GM12865 (cell line): ENCODE measurements around the gene ASTN1.

Source experiments
- DNase-seq: peaks from one replicate; pipeline ENCODE4 v3.0.0; 2010; ENCODE audit warnings: low read depth
- H3K4me3 ChIP-seq: 2 replicates; pipeline ENCODE4 v1.5.1; 2011; ENCODE audit warnings: mild to moderate bottlenecking, low read depth, low read length, control low read depth
- TF ChIP-seq, protein P1 (sequence below): IDR thresholded peaks from 2 replicates; pipeline ENCODE4 v1.5.1; 2011; ENCODE audit warnings: low read length, control low read depth, low read depth, inconsistent platforms; ENCODE audit not compliant: insufficient read depth; ENCODE audit errors: missing control alignments

The ASTN1 gene

DNA sequence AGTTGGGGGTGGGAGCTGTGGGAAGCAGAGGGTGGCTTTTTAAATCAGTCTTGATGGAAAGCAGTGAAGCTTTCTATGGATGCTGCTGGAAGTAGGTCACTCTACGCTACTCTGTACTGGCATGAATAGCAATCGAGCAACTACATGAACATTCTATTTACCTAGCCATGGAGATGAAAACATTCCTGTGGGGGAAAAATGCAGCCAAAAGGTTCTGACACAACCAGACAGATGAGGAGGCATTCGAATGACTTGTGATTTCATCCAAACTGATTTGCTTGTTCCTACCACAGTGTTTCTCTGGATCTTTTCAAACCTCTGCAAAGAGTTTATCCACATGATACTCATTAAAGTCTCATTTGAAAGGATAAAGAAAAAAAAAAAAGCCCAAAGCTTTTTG, 95.0 kb downstream of the ASTN1 start:
- TF ChIP-seq, protein P1, sequence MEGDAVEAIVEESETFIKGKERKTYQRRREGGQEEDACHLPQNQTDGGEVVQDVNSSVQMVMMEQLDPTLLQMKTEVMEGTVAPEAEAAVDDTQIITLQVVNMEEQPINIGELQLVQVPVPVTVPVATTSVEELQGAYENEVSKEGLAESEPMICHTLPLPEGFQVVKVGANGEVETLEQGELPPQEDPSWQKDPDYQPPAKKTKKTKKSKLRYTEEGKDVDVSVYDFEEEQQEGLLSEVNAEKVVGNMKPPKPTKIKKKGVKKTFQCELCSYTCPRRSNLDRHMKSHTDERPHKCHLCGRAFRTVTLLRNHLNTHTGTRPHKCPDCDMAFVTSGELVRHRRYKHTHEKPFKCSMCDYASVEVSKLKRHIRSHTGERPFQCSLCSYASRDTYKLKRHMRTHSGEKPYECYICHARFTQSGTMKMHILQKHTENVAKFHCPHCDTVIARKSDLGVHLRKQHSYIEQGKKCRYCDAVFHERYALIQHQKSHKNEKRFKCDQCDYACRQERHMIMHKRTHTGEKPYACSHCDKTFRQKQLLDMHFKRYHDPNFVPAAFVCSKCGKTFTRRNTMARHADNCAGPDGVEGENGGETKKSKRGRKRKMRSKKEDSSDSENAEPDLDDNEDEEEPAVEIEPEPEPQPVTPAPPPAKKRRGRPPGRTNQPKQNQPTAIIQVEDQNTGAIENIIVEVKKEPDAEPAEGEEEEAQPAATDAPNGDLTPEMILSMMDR: no peak
- no peak for DNase-seq

DNA sequence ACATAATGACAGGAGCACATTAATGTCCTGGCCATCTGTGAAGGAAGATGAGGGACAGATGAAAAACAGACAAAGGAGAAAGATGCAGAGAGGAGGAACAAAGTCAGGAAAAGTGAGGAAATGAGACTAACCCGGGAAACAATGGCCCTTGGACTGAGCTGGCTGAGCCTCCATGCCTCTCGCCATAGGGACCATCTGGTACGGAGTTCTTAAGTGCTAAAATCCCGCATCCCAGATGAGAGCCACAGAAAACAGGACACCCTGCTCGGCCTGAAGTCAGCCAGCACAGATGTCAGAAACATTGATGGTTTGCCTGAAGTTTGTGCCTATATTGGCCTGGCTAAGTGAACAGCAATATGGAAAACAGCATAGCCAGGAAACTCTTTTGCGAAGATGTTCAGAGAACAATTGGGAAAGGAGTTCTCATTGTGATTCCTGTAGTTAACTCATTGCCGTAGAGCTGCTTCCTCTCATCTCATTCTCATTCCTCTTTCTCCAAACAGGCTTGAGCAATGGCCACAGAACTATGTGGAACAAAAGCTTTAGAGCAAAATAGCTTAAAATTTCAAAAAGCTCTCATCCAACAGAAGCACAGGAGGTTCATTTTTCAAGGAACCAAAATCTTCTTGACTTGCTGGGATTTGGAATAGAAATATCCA, 96.6 kb downstream of the ASTN1 start:
- no peak overlapping the region for H3K4me3 ChIP-seq
- DNase-seq: no peak
- TF ChIP-seq, protein P1: no peak

More for the DNA sequence above, 95.0 kb downstream of the ASTN1 start:
- no peak overlapping the region for H3K4me3 ChIP-seq

DNA sequence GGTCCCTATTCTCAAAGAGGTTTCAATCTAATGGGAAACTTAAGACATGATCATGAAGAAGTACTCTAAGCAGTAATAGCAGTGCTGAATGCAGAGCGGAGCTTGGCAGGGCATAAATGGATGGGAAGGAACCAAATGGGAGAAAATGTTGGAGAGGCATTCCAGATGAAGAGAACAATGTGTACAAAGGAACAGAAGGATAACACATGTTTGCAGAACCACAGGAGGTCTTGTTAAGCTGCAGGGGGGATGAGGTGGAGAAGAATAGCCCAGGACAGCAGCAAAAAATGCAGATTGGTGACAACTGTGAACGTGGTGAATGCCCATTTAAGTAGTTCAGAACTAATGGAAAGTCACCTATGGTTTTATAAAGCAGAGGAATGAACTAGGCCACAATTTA, 99.1 kb downstream of the ASTN1 start:
- H3K4me3 ChIP-seq: no peak overlapping the region
- no peak for DNase-seq
- TF ChIP-seq, protein P1: no peak

DNA sequence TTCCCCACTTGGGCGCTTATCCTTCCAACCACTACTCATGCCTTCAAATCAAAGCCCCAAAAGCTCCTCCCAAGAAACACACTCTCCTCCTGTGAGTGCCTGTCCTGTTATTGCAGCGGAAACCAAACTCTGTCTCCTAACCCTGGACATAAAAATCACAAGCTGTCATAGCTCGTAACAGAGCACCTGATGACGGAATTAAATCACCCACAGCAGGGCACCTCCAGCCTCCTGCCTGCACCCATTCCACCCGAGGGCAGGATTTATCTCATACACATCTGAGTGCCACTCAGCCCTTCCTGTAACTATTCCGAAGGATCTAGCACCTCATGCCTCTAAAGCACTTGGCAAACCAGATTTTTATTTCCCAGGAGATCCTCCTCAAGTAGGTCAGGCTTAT, 100.9 kb downstream of the ASTN1 start:
- H3K4me3 ChIP-seq: no peak overlapping the region
- TF ChIP-seq, protein P1: no peak
- no peak for DNase-seq

DNA sequence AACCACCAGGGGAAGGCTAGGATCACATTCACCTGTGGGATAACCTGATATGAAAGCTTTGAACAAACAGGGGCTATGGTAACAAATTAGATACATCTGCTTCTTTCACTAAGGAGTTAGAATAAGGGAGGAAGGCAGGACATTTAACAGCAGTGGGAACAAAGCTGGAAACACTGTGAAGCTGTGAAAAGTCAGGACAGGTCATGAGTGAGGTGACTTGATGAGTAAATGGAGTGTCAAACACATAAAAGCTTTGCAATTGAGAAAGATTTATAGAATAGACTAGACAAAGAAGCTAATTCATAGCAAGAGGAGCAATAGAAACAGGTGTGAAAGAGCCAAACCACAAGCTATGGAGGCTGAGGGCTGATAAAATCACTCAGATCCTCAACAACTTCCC, 110.0 kb downstream of the ASTN1 start:
- no peak overlapping the region for H3K4me3 ChIP-seq
- TF ChIP-seq, protein P1: no peak
- DNase-seq: no peak

DNA sequence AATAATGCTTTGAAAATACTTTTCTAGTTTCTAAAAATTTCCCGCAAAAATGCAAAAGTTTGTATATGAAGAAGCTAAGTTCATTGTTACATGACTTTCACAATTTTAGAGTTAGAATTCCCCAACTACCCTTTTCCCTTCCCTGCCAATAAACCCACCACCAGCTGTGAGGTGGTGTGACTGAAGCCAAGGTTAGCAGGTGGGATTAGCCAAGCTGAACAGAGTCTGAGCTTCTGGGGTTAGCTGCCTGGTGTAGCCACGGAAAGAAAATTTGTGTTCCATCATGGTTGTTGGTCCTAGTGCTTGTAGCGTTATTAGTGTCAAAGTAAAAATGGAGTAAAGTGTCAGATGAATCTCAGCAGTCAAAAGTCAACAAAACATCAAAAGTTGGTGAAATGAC, 110.9 kb downstream of the ASTN1 start:
- no peak for DNase-seq
- TF ChIP-seq, protein P1: no peak
- no peak overlapping the region for H3K4me3 ChIP-seq
